Measurements from ENCODE around the gene GARS1. TPM values are rescaled to one million over a fixed set of nuclear protein-coding genes. Genes with fewer than 3 reads are reported as not detected.
A peak's percentile ranks its signal among the peaks of the same experiment; 100 is the strongest.

Gene GARS1
- total RNA-seq, 1 donor from 2014 or later = 95.9 TPM

GRCh38 chr7:30671793-30672465, 77.3 kb downstream of the GARS1 start:
- Mint-ChIP-seq H3K4me3 (no peak overlapping the region), H3K27me3 (ENCODE audit: insufficient read depth, low read depth) (peaks cover 17% of the 10 kb centered on the region), H3K4me1 (no peaks in the 10 kb centered on the region), H3K36me3 (no peaks in the 10 kb centered on the region), H3K27ac (no peak overlapping the region), H3K9me3 (no peaks in the 10 kb centered on the region)
- no peak overlapping the region for H3K27ac ChIP-seq
- H3K79me2 ChIP-seq (ENCODE audit: low read depth) = no peaks in the 10 kb centered on the region
- peaks cover 58% of the 10 kb centered on the region for H4K20me1 ChIP-seq (ENCODE audit: low read depth)
- no peak for TF ChIP-seq CTCF (IDR thresholded peaks at IDR 0.05)
- TF ChIP-seq EZH2phosphoT487 (IDR thresholded peaks at IDR 0.05) = no peak
- TF ChIP-seq EZH2 (IDR thresholded peaks at IDR 0.05) = no peak
- no peaks in the 10 kb centered on the region for H3F3A ChIP-seq (ENCODE audit: low read depth)
- H3K27me3 ChIP-seq = no peaks in the 10 kb centered on the region
- no peak overlapping the region for H3K4me2 ChIP-seq
- H3K4me1 ChIP-seq = no peaks in the 10 kb centered on the region
- H3K9me3 ChIP-seq (ENCODE audit: low read depth) = no peaks in the 10 kb centered on the region
- H2AFZ ChIP-seq (replicated peaks) = no peak overlapping the region
- no peak overlapping the region for H3K4me3 ChIP-seq
- no peaks in the 10 kb centered on the region for H3K36me3 ChIP-seq
- H3K9ac ChIP-seq = no peak overlapping the region
- peak; percentile 83 for DNase-seq (ENCODE audit: low spot score)

- Histone ChIP-seq H3K27ac (no peak overlapping the region), H4K20me1 (ENCODE audit: low read depth) (peaks cover 54% of the 10 kb centered on the region), H3K79me2 (ENCODE audit: low read depth) (no peaks in the 10 kb centered on the region), H3F3A (ENCODE audit: low read depth) (peaks cover 3% of the 10 kb centered on the region), H3K4me3 (no peak overlapping the region), H3K36me3 (no peaks in the 10 kb centered on the region), H3K4me1 (peaks cover 9% of the 10 kb centered on the region), H2AFZ (replicated peaks) (no peak overlapping the region), H3K9ac (no peak overlapping the region), H3K27me3 (peaks cover 4% of the 10 kb centered on the region), H3K4me2 (no peak overlapping the region), H3K9me3 (ENCODE audit: low read depth) (no peaks in the 10 kb centered on the region)
- no peak overlapping the region for H3K4me3 Mint-ChIP-seq
- H3K27me3 Mint-ChIP-seq (ENCODE audit: insufficient read depth, low read depth) = peaks cover 29% of the 10 kb centered on the region
- H3K27ac Mint-ChIP-seq = no peak overlapping the region
- H3K4me1 Mint-ChIP-seq = no peaks in the 10 kb centered on the region
- TF ChIP-seq EZH2 (IDR thresholded peaks at IDR 0.05) = no peak
- no peak for TF ChIP-seq EZH2phosphoT487 (IDR thresholded peaks at IDR 0.05)
- no peak for TF ChIP-seq CTCF (IDR thresholded peaks at IDR 0.05)
- H3K9me3 Mint-ChIP-seq = no peaks in the 10 kb centered on the region
- DNase-seq (ENCODE audit: low spot score) = no peak
- no peaks in the 10 kb centered on the region for H3K36me3 Mint-ChIP-seq
These were observed 79.7 kb downstream of the GARS1 start for GRCh38 chr7:30674420-30674819.

- Histone ChIP-seq H3K27ac (no peak overlapping the region), H3K36me3 (no peaks in the 10 kb centered on the region), H3K79me2 (ENCODE audit: low read depth) (no peaks in the 10 kb centered on the region), H3K27me3 (peaks cover 4% of the 10 kb centered on the region), H4K20me1 (ENCODE audit: low read depth) (peaks cover 54% of the 10 kb centered on the region), H3K9me3 (ENCODE audit: low read depth) (no peaks in the 10 kb centered on the region), H3F3A (ENCODE audit: low read depth) (peaks cover 3% of the 10 kb centered on the region), H3K4me1 (peaks cover 9% of the 10 kb centered on the region), H3K4me2 (no peak overlapping the region), H2AFZ (replicated peaks) (no peak overlapping the region), H3K4me3 (no peak overlapping the region), H3K9ac (no peak overlapping the region)
- DNase-seq (ENCODE audit: low spot score) = no peak
- Mint-ChIP-seq H3K36me3 (no peaks in the 10 kb centered on the region), H3K27ac (no peak overlapping the region), H3K4me1 (no peaks in the 10 kb centered on the region), H3K27me3 (ENCODE audit: insufficient read depth, low read depth) (peaks cover 34% of the 10 kb centered on the region), H3K9me3 (no peaks in the 10 kb centered on the region), H3K4me3 (no peak overlapping the region)
- TF ChIP-seq CTCF (IDR thresholded peaks at IDR 0.05) (no peak), EZH2phosphoT487 (IDR thresholded peaks at IDR 0.05) (no peak), EZH2 (IDR thresholded peaks at IDR 0.05) (no peak)
These were observed 80.2 kb downstream of the GARS1 start for GRCh38 chr7:30674876-30675275.
